Panc1 (cell line): ENCODE data around the gene SCFD1. TPM values are rescaled to one million over a fixed set of nuclear protein-coding genes. Genes with fewer than 3 reads are reported as not detected.

Source experiments
- ATAC-seq: fragments of 200-7000 bp; cut with Tn5 transposase; 2 replicates; pipeline ENCODE4 v1.9.1; 2020; ENCODE audit warnings: mild to moderate bottlenecking, moderate library complexity
- BruUV-seq: library from RNA; stranded (reverse); fragments of 400-500 nt; replicated peaks from 2 replicates; lab custom pipeline; 2021; lab: Mats Ljungman, UMichigan
- CTCF ChIA-PET: fragments of 300-600 bp; sonication (Branson Sonifier 250); formaldehyde crosslinking; loops from one replicate; lab custom pipeline; 2022; ENCODE audit warnings: antibody characterized with exemption; lab: Charles Lee
- POLR2A ChIA-PET: fragments of 300-600 bp; sonication (Branson Sonifier 250); formaldehyde crosslinking; loops from one replicate; lab custom pipeline; 2022; ENCODE audit warnings: antibody characterized with exemption; lab: Charles Lee
- DNase-seq: peaks from one replicate; pipeline ENCODE4 v3.0.0-alpha.2; 2010; ENCODE audit warnings: low read depth, low spot score
- H3K27ac ChIP-seq: 2 replicates; pipeline ENCODE4 v1.5.1; 2011; ENCODE audit warnings: mild to moderate bottlenecking, low read length, inconsistent platforms
- H3K27me3 ChIP-seq: fragments of 200-500 bp; sonication (Bioruptor generic); 2 replicates; pipeline ENCODE4 v1.6.0; 2014; ENCODE audit warnings: low read length, inconsistent platforms; ENCODE audit not compliant: control insufficient read depth, insufficient read depth
- H3K36me3 ChIP-seq: fragments of 200-500 bp; sonication (Bioruptor generic); 2 replicates; pipeline ENCODE4 v1.5.1; 2014; ENCODE audit warnings: inconsistent platforms, mild to moderate bottlenecking, low read length, moderate library complexity; ENCODE audit not compliant: control insufficient read depth, insufficient read depth
- H3K4me1 ChIP-seq: 2 replicates; pipeline ENCODE4 v1.5.1; 2011; ENCODE audit warnings: inconsistent platforms, mild to moderate bottlenecking, low read length, moderate library complexity; ENCODE audit not compliant: control insufficient read depth, insufficient read depth
- H3K4me3 ChIP-seq, 2 experiments: 2 replicates each; pipeline ENCODE4 v1.5.1; 2011 to 2012; ENCODE audit warnings: low read depth in 2 of 2, low read length in 2 of 2, mild to moderate bottlenecking in 2 of 2, inconsistent platforms in 1 of 2, moderate library complexity in 1 of 2
- H3K9me3 ChIP-seq: fragments of 200-500 bp; sonication (Bioruptor generic); 2 replicates; pipeline ENCODE4 v1.5.1; 2014; ENCODE audit warnings: low read depth, mild to moderate bottlenecking, inconsistent platforms, low read length, moderate library complexity; ENCODE audit not compliant: control insufficient read depth, insufficient read depth
- POLR2AphosphoS5 ChIP-seq: IDR thresholded peaks from 2 replicates; pipeline ENCODE4 v1.6.1; 2012; ENCODE audit warnings: mild to moderate bottlenecking, low read depth, low read length, moderate library complexity
- REST ChIP-seq, 2 experiments: IDR thresholded peaks; 2 replicates each; pipeline ENCODE4 v1.6.1; 2011 to 2012; ENCODE audit warnings: low read depth in 2 of 2, control low read depth in 1 of 2, low read length in 1 of 2, mild to moderate bottlenecking in 1 of 2, moderate library complexity in 1 of 2; ENCODE audit not compliant: insufficient read depth in 1 of 2
- SIN3A ChIP-seq: IDR thresholded peaks from 2 replicates; pipeline ENCODE4 v1.6.1; 2012; ENCODE audit warnings: low read depth, mild to moderate bottlenecking, low read length, moderate library complexity, borderline replicate concordance; ENCODE audit not compliant: insufficient read depth
- TCF7L2 ChIP-seq: IDR thresholded peaks from 2 replicates; pipeline ENCODE4 v1.6.1; 2011; ENCODE audit warnings: mild to moderate bottlenecking, low read depth, low read length, inconsistent platforms
- in situ Hi-C: cut with HindIII; loops from 2 replicates; pipeline ENCODE4 v1.10.0; 2016; ENCODE audit warnings: low sequenced_read_pairs, low pct_unique_long_range_greater_than_20kb
- intact Hi-C: fragments of 100-400 bp; cut with micrococcal nuclease; formaldehyde crosslinking; loops from one replicate; pipeline ENCODE4 v1.10.0; 2022; ENCODE audit not compliant: unreplicated experiment
- total RNA-seq: library from RNA; stranded (reverse); gene quantifications from one replicate; pipeline ENCODE4 v1.2.1, GENCODE V29; 2021; ENCODE audit not compliant: unreplicated experiment
- TF ChIP-seq, protein P1 (sequence below): fragments of 450-650 bp; IDR thresholded peaks from 2 replicates; pipeline ENCODE4 v1.5.1; 2017; ENCODE audit warnings: mild to moderate bottlenecking

The SCFD1 gene
- total RNA-seq, 1 experiment from 2014 or later = 43.8 TPM

DNA sequence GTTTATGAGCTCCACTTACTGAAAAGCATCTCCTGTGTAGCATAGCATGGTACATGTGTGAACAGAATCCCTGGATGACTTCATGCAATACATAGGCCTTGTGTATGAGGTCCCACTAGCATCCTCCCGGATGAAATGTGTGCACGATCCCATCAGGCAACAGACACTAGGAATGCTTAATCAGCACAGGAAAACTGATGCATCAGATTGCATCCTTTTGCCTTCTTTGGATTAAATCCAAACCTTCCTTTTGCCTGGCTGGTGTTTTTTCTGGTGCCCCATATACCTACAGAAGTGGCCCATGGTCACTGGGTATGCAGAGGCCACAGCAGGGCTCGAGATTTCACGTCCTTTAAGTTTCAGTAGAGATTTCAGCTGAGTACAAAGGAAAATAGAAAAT, 131.3 kb downstream of the SCFD1 start:
- in situ Hi-C loops = no loop called here
- CTCF ChIA-PET = no interaction called here
- no peak for DNase-seq
- ATAC-seq = no peak
- POLR2A ChIA-PET = no interaction called here
- TF ChIP-seq, protein P1, sequence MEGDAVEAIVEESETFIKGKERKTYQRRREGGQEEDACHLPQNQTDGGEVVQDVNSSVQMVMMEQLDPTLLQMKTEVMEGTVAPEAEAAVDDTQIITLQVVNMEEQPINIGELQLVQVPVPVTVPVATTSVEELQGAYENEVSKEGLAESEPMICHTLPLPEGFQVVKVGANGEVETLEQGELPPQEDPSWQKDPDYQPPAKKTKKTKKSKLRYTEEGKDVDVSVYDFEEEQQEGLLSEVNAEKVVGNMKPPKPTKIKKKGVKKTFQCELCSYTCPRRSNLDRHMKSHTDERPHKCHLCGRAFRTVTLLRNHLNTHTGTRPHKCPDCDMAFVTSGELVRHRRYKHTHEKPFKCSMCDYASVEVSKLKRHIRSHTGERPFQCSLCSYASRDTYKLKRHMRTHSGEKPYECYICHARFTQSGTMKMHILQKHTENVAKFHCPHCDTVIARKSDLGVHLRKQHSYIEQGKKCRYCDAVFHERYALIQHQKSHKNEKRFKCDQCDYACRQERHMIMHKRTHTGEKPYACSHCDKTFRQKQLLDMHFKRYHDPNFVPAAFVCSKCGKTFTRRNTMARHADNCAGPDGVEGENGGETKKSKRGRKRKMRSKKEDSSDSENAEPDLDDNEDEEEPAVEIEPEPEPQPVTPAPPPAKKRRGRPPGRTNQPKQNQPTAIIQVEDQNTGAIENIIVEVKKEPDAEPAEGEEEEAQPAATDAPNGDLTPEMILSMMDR = no peak
- TF ChIP-seq SIN3A (no peak), TCF7L2 (no peak), POLR2AphosphoS5 (no peak), REST (IDR thresholded peaks at IDR 0.05; ENCODE audit: insufficient read depth in 1 of 2, low read depth in 2 of 2, low read length in 1 of 2) (no peak)
- H3K9me3 ChIP-seq = no peaks in the 10 kb centered on the region
- H3K27ac ChIP-seq = no peak overlapping the region
- no TSS peak for BruUV-seq
- peaks cover 2% of the 10 kb centered on the region; the same call in 1 of the 2 replicates for H3K27me3 ChIP-seq
- no peak overlapping the region for H3K4me3 ChIP-seq
- no peaks in the 10 kb centered on the region for H3K36me3 ChIP-seq
- H3K4me1 ChIP-seq = no peaks in the 10 kb centered on the region
- intact Hi-C loops = no loop called here

DNA sequence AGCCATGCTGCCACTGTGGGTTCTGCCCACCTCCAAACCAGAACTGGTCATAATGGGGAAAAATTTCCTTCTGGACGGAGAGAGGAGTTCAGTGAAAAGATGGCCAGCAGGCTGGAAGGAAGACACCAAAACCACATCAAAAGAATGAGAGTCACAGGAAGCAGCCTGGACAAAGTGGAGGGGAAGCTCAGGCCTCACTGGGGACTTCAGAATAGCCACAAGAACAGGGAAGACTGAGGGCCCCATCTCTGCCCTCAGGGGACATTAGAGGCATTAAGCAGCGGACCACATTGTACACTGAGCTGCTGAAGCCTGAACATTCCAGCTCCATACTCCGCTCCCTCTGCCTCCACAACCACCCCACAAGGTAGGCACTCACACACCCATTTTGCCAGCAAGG, 132.7 kb downstream of the SCFD1 start:
- H3K9me3 ChIP-seq = no peaks in the 10 kb centered on the region
- H3K4me3 ChIP-seq = no peak overlapping the region
- intact Hi-C loops (no loop called here), in situ Hi-C loops (no loop called here)
- no peaks in the 10 kb centered on the region for H3K4me1 ChIP-seq
- no peaks in the 10 kb centered on the region for H3K36me3 ChIP-seq
- CTCF ChIA-PET = no interaction called here
- ATAC-seq (no peak), DNase-seq (no peak)
- POLR2A ChIA-PET = no interaction called here
- TF ChIP-seq POLR2AphosphoS5 (no peak), SIN3A (no peak), TCF7L2 (no peak), REST (IDR thresholded peaks at IDR 0.05; ENCODE audit: insufficient read depth in 1 of 2, low read depth in 2 of 2, low read length in 1 of 2) (no peak)
- TF ChIP-seq, protein P1 = no peak
- H3K27me3 ChIP-seq = no peaks in the 10 kb centered on the region; the same call in 1 of the 2 replicates
- BruUV-seq = no TSS peak
- H3K27ac ChIP-seq = no peak overlapping the region
